ENCODE data around the gene FCMR.

Gene FCMR

DNA sequence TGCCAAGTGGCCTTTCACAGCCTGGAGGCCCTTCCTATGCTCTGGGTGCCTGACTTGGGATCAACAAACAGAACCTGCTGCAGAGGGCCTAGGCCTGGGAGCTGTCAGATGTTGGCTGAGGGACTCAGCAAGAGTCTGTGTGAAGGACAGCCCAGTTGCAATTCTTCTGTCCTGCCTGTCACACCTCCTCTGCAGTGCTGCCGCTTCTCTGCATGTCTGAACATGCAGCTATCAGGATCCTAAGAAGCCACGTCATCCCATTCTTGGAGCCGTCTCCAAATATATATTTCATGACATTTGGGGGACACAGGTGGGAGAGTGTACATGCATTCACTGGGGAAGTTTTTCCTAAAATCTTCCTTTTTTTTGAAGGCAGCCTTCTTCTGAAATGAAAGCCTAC is 39.9 kb upstream of the FCMR start:
- no peaks in the 10 kb centered on the region for H3F3A ChIP-seq (ENCODE audit: control insufficient read depth, insufficient read depth)
- H3K79me2 ChIP-seq (ENCODE audit: control insufficient read depth, low read length), result no peaks in the 10 kb centered on the region
- H3K27me3 ChIP-seq (ENCODE audit: control insufficient read depth, low read length), result peaks cover 2% of the 10 kb centered on the region; the same call in 1 of the 2 replicates
- no peak overlapping the region for H3K4me3 ChIP-seq (ENCODE audit: low read length)
- TF ChIP-seq, protein P1, sequence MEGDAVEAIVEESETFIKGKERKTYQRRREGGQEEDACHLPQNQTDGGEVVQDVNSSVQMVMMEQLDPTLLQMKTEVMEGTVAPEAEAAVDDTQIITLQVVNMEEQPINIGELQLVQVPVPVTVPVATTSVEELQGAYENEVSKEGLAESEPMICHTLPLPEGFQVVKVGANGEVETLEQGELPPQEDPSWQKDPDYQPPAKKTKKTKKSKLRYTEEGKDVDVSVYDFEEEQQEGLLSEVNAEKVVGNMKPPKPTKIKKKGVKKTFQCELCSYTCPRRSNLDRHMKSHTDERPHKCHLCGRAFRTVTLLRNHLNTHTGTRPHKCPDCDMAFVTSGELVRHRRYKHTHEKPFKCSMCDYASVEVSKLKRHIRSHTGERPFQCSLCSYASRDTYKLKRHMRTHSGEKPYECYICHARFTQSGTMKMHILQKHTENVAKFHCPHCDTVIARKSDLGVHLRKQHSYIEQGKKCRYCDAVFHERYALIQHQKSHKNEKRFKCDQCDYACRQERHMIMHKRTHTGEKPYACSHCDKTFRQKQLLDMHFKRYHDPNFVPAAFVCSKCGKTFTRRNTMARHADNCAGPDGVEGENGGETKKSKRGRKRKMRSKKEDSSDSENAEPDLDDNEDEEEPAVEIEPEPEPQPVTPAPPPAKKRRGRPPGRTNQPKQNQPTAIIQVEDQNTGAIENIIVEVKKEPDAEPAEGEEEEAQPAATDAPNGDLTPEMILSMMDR (IDR thresholded peaks at IDR 0.05; ENCODE audit: low read depth, low read length, poor library complexity, severe bottlenecking), result no peak
- no peak for TF ChIP-seq EZH2phosphoT487 (IDR thresholded peaks at IDR 0.05; ENCODE audit: borderline replicate concordance, low read length)
- H4K20me1 ChIP-seq (ENCODE audit: control insufficient read depth, insufficient read depth, low read depth, low read length), result no peaks in the 10 kb centered on the region
- H3K9me3 ChIP-seq (ENCODE audit: control insufficient read depth, insufficient read depth, low read length), result no peaks in the 10 kb centered on the region
- no peaks in the 10 kb centered on the region for H3K36me3 ChIP-seq (ENCODE audit: control insufficient read depth, low read length)
- no peak overlapping the region for H3K27ac ChIP-seq (ENCODE audit: low read depth, low read length)
- no peaks in the 10 kb centered on the region for H3K9me2 ChIP-seq (replicated peaks; ENCODE audit: control insufficient read depth, low read length)
- no peak overlapping the region for H3K4me2 ChIP-seq (ENCODE audit: low read length)
- no peaks in the 10 kb centered on the region for H3K4me1 ChIP-seq (ENCODE audit: control insufficient read depth, low read length)

DNA sequence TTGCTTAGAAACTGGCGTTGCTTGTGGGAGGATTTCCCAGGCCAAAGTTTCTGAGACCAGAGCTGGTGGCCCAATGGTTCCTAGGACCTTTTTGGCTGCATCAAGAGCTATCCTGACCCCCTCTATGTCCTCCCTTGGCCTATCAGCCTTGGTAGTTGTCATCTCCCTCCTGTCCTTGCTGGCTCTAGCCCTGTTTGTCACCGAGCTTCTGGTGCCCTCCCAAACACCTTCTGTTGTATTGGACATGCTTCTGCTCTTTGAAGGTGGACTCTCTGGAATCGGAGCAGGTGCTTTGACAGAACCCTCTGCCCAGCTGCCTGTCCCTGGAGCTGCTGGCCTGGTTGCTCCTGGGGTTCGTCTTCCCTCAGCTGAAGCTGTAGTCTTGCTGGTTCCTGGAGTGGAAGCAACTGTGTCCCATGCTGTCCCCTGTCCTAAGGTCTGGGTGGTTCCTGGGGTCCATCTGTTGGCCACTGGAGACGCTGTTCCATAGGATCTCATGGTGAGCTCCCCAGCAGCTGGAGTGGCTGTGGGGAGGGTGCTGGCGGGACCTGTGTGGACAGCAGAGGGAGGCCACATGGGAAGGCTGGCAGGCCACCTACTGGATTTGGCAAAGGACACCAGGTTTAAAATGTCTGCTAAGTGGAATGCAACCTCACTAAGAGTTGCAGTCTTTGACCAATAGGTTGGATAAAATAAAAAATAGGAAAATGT is 39.1 kb upstream of the FCMR start:
- Histone ChIP-seq H3F3A (ENCODE audit: control insufficient read depth, insufficient read depth) (no peaks in the 10 kb centered on the region), H3K27me3 (ENCODE audit: control insufficient read depth, low read length) (peaks cover 6% of the 10 kb centered on the region), H3K27ac (ENCODE audit: low read depth, low read length) (no peak overlapping the region), H3K36me3 (ENCODE audit: control insufficient read depth, low read length) (no peaks in the 10 kb centered on the region), H3K4me2 (ENCODE audit: low read length) (no peak overlapping the region), H3K4me3 (ENCODE audit: low read length) (no peak overlapping the region), H3K9me2 (replicated peaks; ENCODE audit: control insufficient read depth, low read length) (no peaks in the 10 kb centered on the region), H3K4me1 (ENCODE audit: control insufficient read depth, low read length) (no peaks in the 10 kb centered on the region), H4K20me1 (ENCODE audit: control insufficient read depth, insufficient read depth, low read depth, low read length) (no peaks in the 10 kb centered on the region), H3K9me3 (ENCODE audit: control insufficient read depth, insufficient read depth, low read length) (no peaks in the 10 kb centered on the region), H3K79me2 (ENCODE audit: control insufficient read depth, low read length) (no peaks in the 10 kb centered on the region)
- TF ChIP-seq, protein P1 (IDR thresholded peaks at IDR 0.05; ENCODE audit: low read depth, low read length, poor library complexity, severe bottlenecking), result no peak
- TF ChIP-seq EZH2phosphoT487 (IDR thresholded peaks at IDR 0.05; ENCODE audit: borderline replicate concordance, low read length), result no peak

DNA sequence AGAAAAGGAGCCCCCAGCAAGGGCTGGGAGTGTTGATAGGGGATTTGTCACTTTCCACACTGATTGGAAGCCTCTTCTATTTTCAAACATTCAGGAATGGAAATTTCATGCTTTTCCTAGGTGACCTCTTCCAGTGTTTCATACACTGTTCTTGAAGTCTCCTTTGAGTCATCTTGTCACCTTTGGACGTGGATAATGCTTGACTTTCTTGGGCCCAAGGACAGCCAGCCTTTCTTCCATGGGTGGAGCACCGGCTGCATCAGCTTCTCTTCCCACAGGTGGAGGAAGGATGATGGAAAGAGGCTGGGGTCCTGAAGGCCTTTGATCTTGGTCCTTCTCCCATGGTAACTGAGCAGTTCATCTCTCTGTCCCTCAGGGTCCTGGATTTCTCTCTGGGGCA is 36.4 kb upstream of the FCMR start:
- no peak overlapping the region for H3K27ac ChIP-seq (ENCODE audit: low read depth, low read length)
- TF ChIP-seq, protein P1 (IDR thresholded peaks at IDR 0.05; ENCODE audit: low read depth, low read length, poor library complexity, severe bottlenecking), result no peak
- TF ChIP-seq EZH2phosphoT487 (IDR thresholded peaks at IDR 0.05; ENCODE audit: borderline replicate concordance, low read length), result no peak
- peaks cover 21% of the 10 kb centered on the region for H3K27me3 ChIP-seq (ENCODE audit: control insufficient read depth, low read length)
- H3K36me3 ChIP-seq (ENCODE audit: control insufficient read depth, low read length), result no peaks in the 10 kb centered on the region
- H3K4me2 ChIP-seq (ENCODE audit: low read length), result no peak overlapping the region
- no peaks in the 10 kb centered on the region for H4K20me1 ChIP-seq (ENCODE audit: control insufficient read depth, insufficient read depth, low read depth, low read length)
- no peaks in the 10 kb centered on the region for H3K4me1 ChIP-seq (ENCODE audit: control insufficient read depth, low read length)
- H3K9me2 ChIP-seq (replicated peaks; ENCODE audit: control insufficient read depth, low read length), result no peaks in the 10 kb centered on the region
- no peaks in the 10 kb centered on the region for H3F3A ChIP-seq (ENCODE audit: control insufficient read depth, insufficient read depth)
- no peak overlapping the region for H3K4me3 ChIP-seq (ENCODE audit: low read length)
- H3K9me3 ChIP-seq (ENCODE audit: control insufficient read depth, insufficient read depth, low read length), result no peaks in the 10 kb centered on the region
- H3K79me2 ChIP-seq (ENCODE audit: control insufficient read depth, low read length), result no peaks in the 10 kb centered on the region

Data from DOHH2 (cell line).